Naive thymus-derived CD8-positive, alpha-beta T cell (primary cell): Measurements from ENCODE around the gene C1orf105. TPM values are rescaled to one million over a fixed set of nuclear protein-coding genes. Genes with fewer than 3 reads are reported as not detected.

Source experiments
- ATAC-seq, 2 donors: fragments of 150-1000 bp; cut with Tn5 transposase in 1 of 2; sonication (Bioruptor Pico), chemical (Tn5 transposase) in 1 of 2; 1 replicate in 1 of 2; 2 replicates in 1 of 2; pipeline ENCODE4 v1.10.0; 2021; ENCODE audit warnings: mild to moderate bottlenecking in 2 of 2, moderate library complexity in 2 of 2
- POLR2A ChIA-PET: fragments of 350-600 bp; sonication (Branson Sonifier 250); formaldehyde crosslinking; loops from one replicate; lab custom pipeline; 2021; ENCODE audit warnings: antibody characterized with exemption; lab: Charles Lee
- DNase-seq, 10 donors: peaks; one replicate each; pipeline versions ENCODE4 v3.0.0 to v3.0.0-alpha.2; 2020 to 2022
- H3K27ac Mint-ChIP-seq, 10 donors: one replicate each; pipeline ENCODE4 v1.8.0; 2020 to 2022; ENCODE audit warnings: mild to moderate bottlenecking in 10 of 10, mixed read lengths in 10 of 10, moderate library complexity in 4 of 10, inconsistent platforms in 1 of 10
- H3K27me3 Mint-ChIP-seq, 5 donors: one replicate each; pipeline ENCODE4 v1.8.0; 2021 to 2022; ENCODE audit warnings: mixed read lengths in 5 of 5
- H3K36me3 Mint-ChIP-seq, 3 donors: one replicate each; pipeline ENCODE4 v1.8.0; 2020 to 2022; ENCODE audit warnings: mixed read lengths in 3 of 3, mild to moderate bottlenecking in 2 of 3, inconsistent platforms in 1 of 3
- H3K4me1 Mint-ChIP-seq, 4 donors: one replicate each; pipeline ENCODE4 v1.8.0; 2021 to 2022; ENCODE audit warnings: mixed read lengths in 4 of 4
- H3K4me3 Mint-ChIP-seq, 10 donors: one replicate each; pipeline ENCODE4 v1.8.0; 2020 to 2022; ENCODE audit warnings: mild to moderate bottlenecking in 10 of 10, mixed read lengths in 10 of 10, moderate library complexity in 6 of 10, inconsistent platforms in 1 of 10
- H3K9me3 Mint-ChIP-seq, 9 donors: one replicate each; pipeline ENCODE4 v1.8.0; 2020 to 2022; ENCODE audit warnings: mixed read lengths in 9 of 9, mild to moderate bottlenecking in 3 of 9, inconsistent platforms in 1 of 9, moderate library complexity in 1 of 9
- polyA plus RNA-seq, 3 donors: library from polyadenylated mRNA; unstranded; fragments of 300-500 nt; fragmentation: Illumina TruSeq; gene quantifications; one replicate each; pipeline ENCODE4 v1.2.3, GENCODE V29; 2021
- total RNA-seq, 8 experiments: library from RNA in 2 of 8; stranded (reverse) in 2 of 8; gene quantifications; one replicate each; pipeline ENCODE4 v1.2.3 and lab custom pipeline; 2021 to 2026

Gene C1orf105
- total and polyA plus RNA-seq, 5 experiments from 2014 or later, result 0.68 TPM; not detected in 4

GRCh38 chr1:172451002-172451443 is 30.5 kb downstream of the C1orf105 start:
- H3K9me3 Mint-ChIP-seq, result no peaks in the 10 kb centered on the region
- ATAC-seq, result peak in 1 of 2 donors; percentile 50
- peaks cover 0 to 13% (median 9%) of the 10 kb centered on the region in 4 donors for H3K4me1 Mint-ChIP-seq
- H3K27ac Mint-ChIP-seq, result peak overlapping the region in 2 of 10 donors; percentile 4 to 75
- H3K36me3 Mint-ChIP-seq, result no peaks in the 10 kb centered on the region
- H3K27me3 Mint-ChIP-seq, result peaks cover 0 to 4% (median 0%) of the 10 kb centered on the region in 5 donors
- peak overlapping the region in 2 of 10 donors; percentile 19 to 64 for H3K4me3 Mint-ChIP-seq
- POLR2A ChIA-PET, result interaction anchor here (1.2 to 1.6 kb wide), 2 partner anchors 20 to 81 kb away, joined by 3 read pairs; partner anchors contain the start of gene SUCO
- DNase-seq, result no peak

- no peaks in the 10 kb centered on the region for H3K36me3 Mint-ChIP-seq
- DNase-seq, result no peak
These were observed 32.2 kb downstream of the C1orf105 start for GRCh38 chr1:172452536-172453152.

DNA sequence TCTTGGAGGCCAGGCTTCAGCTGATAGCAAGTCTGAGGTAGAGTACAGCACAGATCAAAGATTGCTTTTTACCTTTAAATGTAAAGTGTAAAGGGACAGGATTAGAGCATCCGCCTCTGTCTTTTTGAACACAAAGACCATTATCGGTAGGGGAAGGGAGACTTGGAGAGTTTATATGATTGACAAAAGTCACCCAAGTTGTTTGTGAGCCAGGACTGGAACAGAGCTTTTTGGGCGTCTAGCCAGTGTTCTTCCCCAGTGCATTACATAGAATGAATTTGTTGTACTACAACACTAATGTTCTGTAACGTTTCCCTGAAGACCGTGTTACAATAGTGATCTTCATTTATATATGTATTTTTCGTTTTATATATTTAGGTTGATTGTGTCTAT is 32.7 kb downstream of the C1orf105 start:
- no peak overlapping the region for H3K4me3 Mint-ChIP-seq
- peaks cover 0 to 20% (median 4%) of the 10 kb centered on the region in 5 donors for H3K27me3 Mint-ChIP-seq
- no peak overlapping the region for H3K27ac Mint-ChIP-seq
- peaks cover 0 to 13% (median 9%) of the 10 kb centered on the region in 4 donors for H3K4me1 Mint-ChIP-seq
- POLR2A ChIA-PET, result no interaction called here
- H3K9me3 Mint-ChIP-seq, result no peaks in the 10 kb centered on the region
- DNase-seq, result no peak
- ATAC-seq, result no peak
- H3K36me3 Mint-ChIP-seq, result no peaks in the 10 kb centered on the region

More at GRCh38 chr1:172452536-172453152, 32.2 kb downstream of the C1orf105 start:
- H3K9me3 Mint-ChIP-seq, result no peaks in the 10 kb centered on the region
- no peak overlapping the region for H3K4me3 Mint-ChIP-seq
- no peak for ATAC-seq
- H3K4me1 Mint-ChIP-seq, result peaks cover 0 to 13% (median 9%) of the 10 kb centered on the region in 4 donors
- POLR2A ChIA-PET, result no interaction called here
- H3K27me3 Mint-ChIP-seq, result peaks cover 0 to 15% (median 4%) of the 10 kb centered on the region in 5 donors
- no peak overlapping the region for H3K27ac Mint-ChIP-seq

DNA sequence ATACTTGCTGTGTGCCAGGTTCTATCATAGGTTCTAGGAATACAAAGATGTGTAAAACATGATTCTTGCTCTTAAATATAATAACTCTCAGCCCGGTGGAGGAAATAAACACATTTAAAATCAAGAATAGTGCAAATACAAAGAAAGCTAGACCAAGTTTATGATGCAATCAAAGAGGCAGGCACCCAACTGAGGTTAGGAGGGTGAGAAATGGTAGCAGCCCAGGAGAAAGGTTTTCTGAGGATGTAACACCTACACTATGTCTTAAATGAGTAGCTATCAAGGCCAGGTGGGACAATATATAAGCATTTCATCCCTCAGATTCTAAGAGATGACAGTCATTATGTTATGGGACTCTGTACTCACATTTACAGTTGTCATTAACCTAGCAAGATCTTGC is 33.1 kb downstream of the C1orf105 start:
- H3K9me3 Mint-ChIP-seq, result no peaks in the 10 kb centered on the region
- peaks cover 0 to 13% (median 9%) of the 10 kb centered on the region in 4 donors for H3K4me1 Mint-ChIP-seq
- H3K36me3 Mint-ChIP-seq, result no peaks in the 10 kb centered on the region
- H3K4me3 Mint-ChIP-seq, result no peak overlapping the region
- H3K27ac Mint-ChIP-seq, result no peak overlapping the region
- DNase-seq (no peak), ATAC-seq (no peak)
- POLR2A ChIA-PET, result interaction anchor here (1.1 kb wide), 1 partner anchor 91 kb away, joined by 3 read pairs; no protein-coding TSS in a partner anchor
- peaks cover 0 to 21% (median 4%) of the 10 kb centered on the region in 5 donors for H3K27me3 Mint-ChIP-seq

GRCh38 chr1:172455451-172455850 is 35.0 kb downstream of the C1orf105 start:
- H3K27me3 Mint-ChIP-seq, result peaks cover 0 to 21% (median 4%) of the 10 kb centered on the region in 5 donors
- no peaks in the 10 kb centered on the region for H3K9me3 Mint-ChIP-seq
- H3K4me3 Mint-ChIP-seq, result no peak overlapping the region
- no peak overlapping the region for H3K27ac Mint-ChIP-seq
- ATAC-seq (no peak), DNase-seq (no peak)
- POLR2A ChIA-PET, result no interaction called here
- no peaks in the 10 kb centered on the region for H3K36me3 Mint-ChIP-seq
- peaks cover 0 to 7% (median 4%) of the 10 kb centered on the region in 4 donors for H3K4me1 Mint-ChIP-seq

- no peaks in the 10 kb centered on the region for H3K4me1 Mint-ChIP-seq
- peaks cover 2 to 21% (median 4%) of the 10 kb centered on the region in 5 donors for H3K27me3 Mint-ChIP-seq
- H3K4me3 Mint-ChIP-seq, result no peak overlapping the region
- H3K27ac Mint-ChIP-seq, result no peak overlapping the region
- H3K9me3 Mint-ChIP-seq, result no peaks in the 10 kb centered on the region
- no peak for DNase-seq
- POLR2A ChIA-PET, result no interaction called here
- no peaks in the 10 kb centered on the region for H3K36me3 Mint-ChIP-seq
- ATAC-seq, result no peak
These were observed 35.9 kb downstream of the C1orf105 start for GRCh38 chr1:172456344-172456769.

DNA sequence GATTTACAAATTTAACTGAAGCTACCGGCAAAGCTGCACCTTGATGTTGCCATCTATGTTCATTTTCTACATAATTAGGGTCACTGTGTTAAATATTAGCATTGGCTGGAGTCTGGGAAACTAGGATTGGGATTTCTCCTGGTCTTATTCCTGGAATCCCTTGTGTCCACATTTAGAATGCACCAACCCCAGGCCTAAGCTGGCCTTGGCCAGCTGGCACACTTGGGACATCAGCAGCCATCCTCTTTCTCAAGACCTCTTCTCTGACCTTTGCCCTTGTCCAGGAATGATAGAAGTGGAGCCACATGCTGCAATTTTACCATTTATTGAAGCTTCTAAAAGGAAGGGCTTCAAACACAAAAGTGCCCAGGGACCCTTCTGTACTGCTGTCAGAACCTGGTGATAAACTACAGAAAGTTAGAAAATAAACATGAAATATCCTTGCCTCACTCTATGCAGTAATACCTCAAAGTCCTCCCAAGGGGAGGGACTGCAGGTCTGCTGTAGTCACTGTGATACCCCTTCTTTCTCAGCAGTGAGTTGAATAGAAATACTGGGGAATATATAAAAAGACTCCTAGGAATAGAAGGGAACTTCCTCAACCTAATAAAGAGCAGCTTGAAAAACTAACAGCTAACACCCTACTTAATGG is 37.1 kb downstream of the C1orf105 start:
- no peaks in the 10 kb centered on the region for H3K4me1 Mint-ChIP-seq
- peaks cover 2 to 21% (median 4%) of the 10 kb centered on the region in 5 donors for H3K27me3 Mint-ChIP-seq
- no peaks in the 10 kb centered on the region for H3K36me3 Mint-ChIP-seq
- H3K4me3 Mint-ChIP-seq, result no peak overlapping the region
- no peaks in the 10 kb centered on the region for H3K9me3 Mint-ChIP-seq
- no peak overlapping the region for H3K27ac Mint-ChIP-seq
- no peak for ATAC-seq
- no peak for DNase-seq
- POLR2A ChIA-PET, result no interaction called here

DNA sequence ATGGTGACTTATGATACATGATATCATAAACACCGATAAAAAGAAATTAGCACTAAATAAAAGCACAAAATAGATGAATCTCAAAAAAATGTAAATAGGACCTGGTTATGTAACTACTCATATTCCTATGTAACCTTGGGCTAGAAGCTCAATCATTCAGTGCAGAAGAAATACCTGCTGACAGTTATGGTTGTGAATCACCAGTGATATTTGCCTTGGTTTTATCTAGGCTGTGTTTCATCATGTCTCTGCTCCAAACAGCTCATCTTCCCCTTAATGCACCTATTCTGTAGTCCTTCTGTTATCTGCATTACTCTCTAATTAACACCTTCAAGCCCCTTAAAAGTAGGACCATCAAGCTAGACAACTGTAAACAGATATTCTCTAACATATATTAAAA is 39.7 kb downstream of the C1orf105 start:
- POLR2A ChIA-PET, result no interaction called here

DNA sequence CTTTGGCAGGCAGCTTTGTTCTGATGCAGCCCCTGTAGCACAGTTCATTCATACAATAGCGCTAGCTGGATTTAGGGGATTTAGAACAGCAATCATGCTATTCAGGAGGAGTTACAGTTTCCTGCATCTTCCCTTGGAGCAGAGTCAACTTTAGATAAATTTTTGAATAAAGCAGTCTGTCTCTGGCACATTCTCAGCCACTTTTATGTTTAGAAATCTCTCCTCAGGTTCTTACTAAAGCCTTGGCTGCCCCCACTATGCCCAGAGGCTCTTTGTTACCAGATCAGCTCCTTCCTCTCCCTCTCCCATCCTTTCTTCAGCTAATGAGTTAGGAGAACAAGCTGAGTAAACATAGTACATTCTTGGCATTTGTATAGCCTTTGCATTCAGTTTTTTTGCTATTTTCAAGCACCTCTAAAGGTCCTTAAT is 40.4 kb downstream of the C1orf105 start:
- peaks cover 0 to 2% (median 0%) of the 10 kb centered on the region in 4 donors for H3K4me1 Mint-ChIP-seq
- no peak overlapping the region for H3K27ac Mint-ChIP-seq
- POLR2A ChIA-PET, result no interaction called here
- DNase-seq, result no peak
- no peaks in the 10 kb centered on the region for H3K36me3 Mint-ChIP-seq
- H3K9me3 Mint-ChIP-seq, result no peaks in the 10 kb centered on the region
- H3K27me3 Mint-ChIP-seq, result peaks cover 2 to 30% (median 6%) of the 10 kb centered on the region in 5 donors
- no peak for ATAC-seq
- H3K4me3 Mint-ChIP-seq, result no peak overlapping the region

More for the DNA sequence above, 39.7 kb downstream of the C1orf105 start:
- ATAC-seq (no peak), DNase-seq (no peak)
- H3K9me3 Mint-ChIP-seq, result no peaks in the 10 kb centered on the region
- H3K27ac Mint-ChIP-seq, result no peak overlapping the region
- H3K27me3 Mint-ChIP-seq, result peaks cover 2 to 23% (median 4%) of the 10 kb centered on the region in 5 donors
- no peak overlapping the region for H3K4me3 Mint-ChIP-seq
- no peaks in the 10 kb centered on the region for H3K4me1 Mint-ChIP-seq
- H3K36me3 Mint-ChIP-seq, result no peaks in the 10 kb centered on the region

DNA sequence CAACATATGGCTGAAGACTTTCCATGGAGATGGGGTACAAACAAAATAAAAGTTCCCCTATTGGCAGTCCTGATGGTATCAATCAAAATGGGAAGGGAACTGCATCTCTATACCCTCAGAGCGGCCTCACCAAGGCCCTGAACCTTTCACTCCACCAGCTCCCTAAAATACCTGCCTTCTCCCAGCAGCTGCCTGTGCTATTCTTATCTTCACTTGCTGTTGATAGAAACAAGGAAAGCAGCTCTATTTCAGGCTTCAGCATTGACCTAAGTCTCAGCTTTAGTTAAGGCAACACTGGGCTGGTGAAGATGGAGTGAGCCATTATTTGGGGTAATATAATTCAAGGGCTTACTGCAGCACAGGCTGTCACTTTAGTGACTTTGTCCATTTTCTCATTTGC is 45.1 kb downstream of the C1orf105 start:
- DNase-seq, result no peak
- H3K4me1 Mint-ChIP-seq, result peaks cover 0 to 2% (median 0%) of the 10 kb centered on the region in 4 donors
- peaks cover 1 to 9% (median 3%) of the 10 kb centered on the region in 5 donors for H3K27me3 Mint-ChIP-seq
- peaks cover 0 to 2% (median 0%) of the 10 kb centered on the region in 9 donors for H3K9me3 Mint-ChIP-seq
- no peak for ATAC-seq
- H3K36me3 Mint-ChIP-seq, result no peaks in the 10 kb centered on the region
- H3K4me3 Mint-ChIP-seq, result no peak overlapping the region
- no peak overlapping the region for H3K27ac Mint-ChIP-seq
- POLR2A ChIA-PET, result no interaction called here

DNA sequence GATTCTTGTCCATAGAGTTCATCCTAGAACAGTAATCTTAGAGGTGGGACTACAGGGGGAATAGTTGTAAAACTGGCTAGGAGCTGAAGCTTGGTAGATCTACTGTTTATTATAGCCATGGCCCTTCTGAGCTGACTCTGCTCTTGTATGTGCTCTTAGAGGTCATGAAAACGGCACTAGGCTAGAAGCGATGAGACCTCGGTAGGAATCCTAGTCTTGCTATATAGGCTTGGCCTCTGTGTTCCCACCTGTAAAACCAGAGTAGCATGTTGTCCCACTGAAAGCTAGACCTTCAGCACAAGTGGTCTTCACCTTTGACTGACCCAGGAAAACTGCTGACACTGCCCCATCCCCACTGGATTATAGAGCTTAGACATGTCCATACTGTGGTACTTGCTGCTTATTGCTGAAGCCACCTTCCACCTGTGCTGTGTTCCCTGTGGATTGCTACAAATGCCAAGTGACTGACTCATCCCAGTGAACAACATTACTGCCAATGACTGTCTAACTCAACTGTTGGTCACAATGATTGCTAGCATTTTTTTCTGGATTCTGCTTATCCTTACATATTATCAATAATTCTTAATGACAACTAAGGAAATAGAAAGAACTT is 46.4 kb downstream of the C1orf105 start:
- POLR2A ChIA-PET, result no interaction called here
- H3K27me3 Mint-ChIP-seq, result peaks cover 1 to 9% (median 2%) of the 10 kb centered on the region in 5 donors
- no peak overlapping the region for H3K4me3 Mint-ChIP-seq
- no peak overlapping the region for H3K27ac Mint-ChIP-seq
- DNase-seq (no peak), ATAC-seq (no peak)
- peaks cover 0 to 2% (median 0%) of the 10 kb centered on the region in 9 donors for H3K9me3 Mint-ChIP-seq
- no peaks in the 10 kb centered on the region for H3K36me3 Mint-ChIP-seq
- peaks cover 0 to 2% (median 0%) of the 10 kb centered on the region in 4 donors for H3K4me1 Mint-ChIP-seq

- DNase-seq (no peak), ATAC-seq (no peak)
- Mint-ChIP-seq H3K4me1 (peaks cover 0 to 2% (median under 1%) of the 10 kb centered on the region in 4 donors), H3K4me3 (no peak overlapping the region), H3K36me3 (no peaks in the 10 kb centered on the region), H3K27ac (no peak overlapping the region), H3K9me3 (peaks cover 0 to 2% (median 0%) of the 10 kb centered on the region in 9 donors), H3K27me3 (peaks cover 1 to 9% (median 2%) of the 10 kb centered on the region in 5 donors)
- POLR2A ChIA-PET, result no interaction called here
These were observed 47.0 kb downstream of the C1orf105 start for GRCh38 chr1:172467446-172467845.
